ENCODE data around the gene ELL2. TPM values are rescaled to one million over a fixed set of nuclear protein-coding genes. Genes with fewer than 3 reads are reported as not detected.

Gene ELL2
- total and polyA plus RNA-seq, 9 of the 15 experiments (the other 6 are each of a cell fraction or from before 2014, with no cell fraction given), result 4.3 to 18.3 (median 14.5) TPM

DNA sequence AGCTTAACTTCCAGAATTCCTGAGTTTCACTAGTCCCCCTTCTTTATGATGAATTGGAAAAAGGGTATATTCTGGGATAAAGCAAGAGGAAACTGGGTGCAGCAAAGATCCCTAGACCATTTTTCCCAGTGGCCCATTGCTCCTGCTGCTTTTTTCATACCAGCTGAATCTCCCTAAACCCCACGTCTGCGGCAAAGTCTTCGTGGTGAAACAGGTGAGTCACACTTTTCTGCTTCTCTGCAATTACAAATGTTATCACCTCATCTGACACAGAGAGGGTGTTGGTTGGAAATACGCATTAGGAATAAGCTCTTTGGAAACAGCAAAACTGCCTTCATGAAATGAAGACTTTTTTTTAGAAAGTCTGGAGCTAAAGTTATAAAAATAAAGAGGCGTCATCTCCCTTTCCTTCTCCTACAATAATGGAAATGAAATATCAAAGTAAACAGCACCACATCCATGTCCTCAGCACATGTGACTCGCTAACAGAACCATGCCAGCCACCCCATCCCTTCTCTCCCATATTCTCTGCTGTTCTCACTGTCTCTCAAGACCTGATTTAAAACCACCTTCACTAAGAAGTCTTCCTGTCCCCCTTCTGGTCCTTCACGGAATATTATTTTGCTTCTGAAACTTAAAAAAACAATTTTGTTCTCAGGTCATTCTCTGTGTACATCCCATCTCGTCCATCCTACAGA, 99.6 kb downstream of the ELL2 start (continued):
- TF ChIP-seq, protein P1, sequence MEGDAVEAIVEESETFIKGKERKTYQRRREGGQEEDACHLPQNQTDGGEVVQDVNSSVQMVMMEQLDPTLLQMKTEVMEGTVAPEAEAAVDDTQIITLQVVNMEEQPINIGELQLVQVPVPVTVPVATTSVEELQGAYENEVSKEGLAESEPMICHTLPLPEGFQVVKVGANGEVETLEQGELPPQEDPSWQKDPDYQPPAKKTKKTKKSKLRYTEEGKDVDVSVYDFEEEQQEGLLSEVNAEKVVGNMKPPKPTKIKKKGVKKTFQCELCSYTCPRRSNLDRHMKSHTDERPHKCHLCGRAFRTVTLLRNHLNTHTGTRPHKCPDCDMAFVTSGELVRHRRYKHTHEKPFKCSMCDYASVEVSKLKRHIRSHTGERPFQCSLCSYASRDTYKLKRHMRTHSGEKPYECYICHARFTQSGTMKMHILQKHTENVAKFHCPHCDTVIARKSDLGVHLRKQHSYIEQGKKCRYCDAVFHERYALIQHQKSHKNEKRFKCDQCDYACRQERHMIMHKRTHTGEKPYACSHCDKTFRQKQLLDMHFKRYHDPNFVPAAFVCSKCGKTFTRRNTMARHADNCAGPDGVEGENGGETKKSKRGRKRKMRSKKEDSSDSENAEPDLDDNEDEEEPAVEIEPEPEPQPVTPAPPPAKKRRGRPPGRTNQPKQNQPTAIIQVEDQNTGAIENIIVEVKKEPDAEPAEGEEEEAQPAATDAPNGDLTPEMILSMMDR (IDR thresholded peaks at IDR 0.05 in 2 of 3, conservative IDR thresholded peaks at IDR 0.05 in 1 of 3; ENCODE audit: insufficient read depth in 2 of 3, low read depth in 1 of 3, low read length in 3 of 3), result peak in 1 of 3 experiments; percentile 5; a peak in 2 of 6 replicates
- no peak for TF ChIP-seq PHF20 (IDR thresholded peaks at IDR 0.05; ENCODE audit: partially characterized antibody)
- no peak for TF ChIP-seq CREBBP (IDR thresholded peaks at IDR 0.05; ENCODE audit: low read depth, low read length)
- TF ChIP-seq ZNF740 (CRISPR knock-in tag; IDR thresholded peaks at IDR 0.05), result no peak
- no peak for TF ChIP-seq ZNF740 (tag; IDR thresholded peaks at IDR 0.05)
- TF ChIP-seq DDX20 (tag; IDR thresholded peaks at IDR 0.05; ENCODE audit: low read depth), result no peak
- no peak for TF ChIP-seq BRF1 (IDR thresholded peaks at IDR 0.05; ENCODE audit: borderline replicate concordance, extremely low read depth, insufficient read length)
- TF ChIP-seq ZNF274 (IDR thresholded peaks at IDR 0.05; ENCODE audit: borderline replicate concordance, low read depth, low read length), result no peak
- TF ChIP-seq ZBTB5 (IDR thresholded peaks at IDR 0.05), result no peak
- TF ChIP-seq LCOR (CRISPR knock-in tag; IDR thresholded peaks at IDR 0.05), result no peak
- no peak for TF ChIP-seq ZNF586 (CRISPR knock-in tag; conservative IDR thresholded peaks at IDR 0.05)
- TF ChIP-seq, protein P2, sequence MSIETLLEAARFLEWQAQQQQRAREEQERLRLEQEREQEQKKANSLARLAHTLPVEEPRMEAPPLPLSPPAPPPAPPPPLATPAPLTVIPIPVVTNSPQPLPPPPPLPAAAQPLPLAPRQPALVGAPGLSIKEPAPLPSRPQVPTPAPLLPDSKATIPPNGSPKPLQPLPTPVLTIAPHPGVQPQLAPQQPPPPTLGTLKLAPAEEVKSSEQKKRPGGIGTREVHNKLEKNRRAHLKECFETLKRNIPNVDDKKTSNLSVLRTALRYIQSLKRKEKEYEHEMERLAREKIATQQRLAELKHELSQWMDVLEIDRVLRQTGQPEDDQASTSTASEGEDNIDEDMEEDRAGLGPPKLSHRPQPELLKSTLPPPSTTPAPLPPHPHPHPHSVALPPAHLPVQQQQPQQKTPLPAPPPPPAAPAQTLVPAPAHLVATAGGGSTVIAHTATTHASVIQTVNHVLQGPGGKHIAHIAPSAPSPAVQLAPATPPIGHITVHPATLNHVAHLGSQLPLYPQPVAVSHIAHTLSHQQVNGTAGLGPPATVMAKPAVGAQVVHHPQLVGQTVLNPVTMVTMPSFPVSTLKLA (conservative IDR thresholded peaks at IDR 0.05), result 0 out of 4 replicates have a peak, but pooled peaks of 1 of the 2 experiments have one; percentile 8
- TF ChIP-seq, protein P3, sequence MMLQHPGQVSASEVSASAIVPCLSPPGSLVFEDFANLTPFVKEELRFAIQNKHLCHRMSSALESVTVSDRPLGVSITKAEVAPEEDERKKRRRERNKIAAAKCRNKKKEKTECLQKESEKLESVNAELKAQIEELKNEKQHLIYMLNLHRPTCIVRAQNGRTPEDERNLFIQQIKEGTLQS (IDR thresholded peaks at IDR 0.05), result peak; percentile 46; the same call in 1 of the 2 replicates
- TF ChIP-seq, protein P3 (CRISPR knock-in tag; conservative IDR thresholded peaks at IDR 0.05), result no peak

Measured in K562 (cell line).